ENCODE data around the gene CERS6. TPM values are rescaled to one million over a fixed set of nuclear protein-coding genes. Genes with fewer than 3 reads are reported as not detected.

Gene CERS6
- total RNA-seq, 1 experiment from 2014 or later = 8.3 TPM

- intact Hi-C loops (cut with micrococcal nuclease; ENCODE audit: unreplicated experiment) = no loop called here
- Histone ChIP-seq H3K36me3 (ENCODE audit: low read depth) (no peaks in the 10 kb centered on the region), H3K27ac (no peak overlapping the region), H2AFZ (no peak overlapping the region), H3K9me2 (ENCODE audit: insufficient read depth) (no peaks in the 10 kb centered on the region), H4K20me1 (ENCODE audit: insufficient read depth) (no peaks in the 10 kb centered on the region), H3F3A (ENCODE audit: insufficient read depth, low read depth) (no peaks in the 10 kb centered on the region), H3K27me3 (ENCODE audit: insufficient read depth, low read depth) (no peaks in the 10 kb centered on the region), H3K4me2 (no peak overlapping the region), H3K79me2 (ENCODE audit: low read depth) (no peaks in the 10 kb centered on the region), H3K4me3 (no peak overlapping the region), H3K4me1 (replicated peaks; ENCODE audit: insufficient read depth) (no peaks in the 10 kb centered on the region), H3K9me3 (ENCODE audit: insufficient read depth, low read depth) (no peaks in the 10 kb centered on the region)
- BruUV-seq (replicated peaks) = no TSS peak
- TF ChIP-seq EZH2 (IDR thresholded peaks at IDR 0.05; ENCODE audit: low read depth) (no peak), CTCF (conservative IDR thresholded peaks at IDR 0.05) (no peak)
- POLR2A ChIA-PET (ENCODE audit: unreplicated experiment) = no interaction called here
- CTCF ChIA-PET = no interaction called here
- DNase-seq = no peak
Observed at GRCh38 chr2:168611091-168611490, 155.0 kb downstream of the CERS6 start.

- intact Hi-C loops (cut with micrococcal nuclease; ENCODE audit: unreplicated experiment) = no loop called here
- ChIA-PET POLR2A (ENCODE audit: unreplicated experiment) (no interaction called here), CTCF (no interaction called here)
- Histone ChIP-seq H3K27me3 (ENCODE audit: insufficient read depth, low read depth) (no peaks in the 10 kb centered on the region), H3K9me3 (ENCODE audit: insufficient read depth, low read depth) (no peaks in the 10 kb centered on the region), H4K20me1 (ENCODE audit: insufficient read depth) (no peaks in the 10 kb centered on the region), H3K27ac (no peak overlapping the region), H3K4me2 (no peak overlapping the region), H3K9me2 (ENCODE audit: insufficient read depth) (no peaks in the 10 kb centered on the region), H2AFZ (no peak overlapping the region), H3K79me2 (ENCODE audit: low read depth) (no peaks in the 10 kb centered on the region), H3K36me3 (ENCODE audit: low read depth) (no peaks in the 10 kb centered on the region), H3K4me3 (no peak overlapping the region), H3K4me1 (replicated peaks; ENCODE audit: insufficient read depth) (no peaks in the 10 kb centered on the region), H3F3A (ENCODE audit: insufficient read depth, low read depth) (no peaks in the 10 kb centered on the region)
- BruUV-seq (replicated peaks) = no TSS peak
- DNase-seq = no peak
- no peak for TF ChIP-seq EZH2 (IDR thresholded peaks at IDR 0.05; ENCODE audit: low read depth)
- no peak for TF ChIP-seq CTCF (conservative IDR thresholded peaks at IDR 0.05)
Observed at GRCh38 chr2:168611896-168612650, 156.0 kb downstream of the CERS6 start.

GRCh38 chr2:168612719-168613118, 156.6 kb downstream of the CERS6 start:
- Histone ChIP-seq H3K27me3 (ENCODE audit: insufficient read depth, low read depth) (no peaks in the 10 kb centered on the region), H2AFZ (no peak overlapping the region), H4K20me1 (ENCODE audit: insufficient read depth) (no peaks in the 10 kb centered on the region), H3K9me2 (ENCODE audit: insufficient read depth) (no peaks in the 10 kb centered on the region), H3K4me1 (replicated peaks; ENCODE audit: insufficient read depth) (no peaks in the 10 kb centered on the region), H3K9me3 (ENCODE audit: insufficient read depth, low read depth) (no peaks in the 10 kb centered on the region), H3K36me3 (ENCODE audit: low read depth) (no peaks in the 10 kb centered on the region), H3K4me3 (no peak overlapping the region), H3F3A (ENCODE audit: insufficient read depth, low read depth) (no peaks in the 10 kb centered on the region), H3K79me2 (ENCODE audit: low read depth) (no peaks in the 10 kb centered on the region), H3K27ac (no peak overlapping the region), H3K4me2 (no peak overlapping the region)
- no peak for TF ChIP-seq EZH2 (IDR thresholded peaks at IDR 0.05; ENCODE audit: low read depth)
- no peak for TF ChIP-seq CTCF (conservative IDR thresholded peaks at IDR 0.05)
- no TSS peak for BruUV-seq (replicated peaks)
- DNase-seq = no peak
- CTCF ChIA-PET = no interaction called here
- intact Hi-C loops (cut with micrococcal nuclease; ENCODE audit: unreplicated experiment) = no loop called here
- POLR2A ChIA-PET (ENCODE audit: unreplicated experiment) = no interaction called here
